Endometrial microvascular endothelial cells (primary cell): ENCODE measurements around the gene SLC9A9. TPM values are rescaled to one million over a fixed set of nuclear protein-coding genes. Genes with fewer than 3 reads are reported as not detected.

Source experiments
- in situ Hi-C: cut with HindIII; loops from 2 replicates; pipeline ENCODE4 v1.10.0; 2017; ENCODE audit warnings: low sequenced_read_pairs, low pct_unique_long_range_greater_than_20kb; ENCODE audit errors: inconsistent ontology term
- total RNA-seq: library from RNA; depleted of rRNA; stranded (reverse); fragments of >200 nt; gene quantifications from one replicate; pipeline ENCODE4 v1.2.3, GENCODE V29; 2015; ENCODE audit errors: inconsistent ontology term

Gene SLC9A9
- total RNA-seq, 1 donor from 2014 or later: 2.3 TPM

GRCh38 chr3:143510601-143511000 is 337.7 kb downstream of the SLC9A9 start:
- in situ Hi-C loops: no loop called here

- in situ Hi-C loops: no loop called here
These were observed 340.3 kb downstream of the SLC9A9 start for GRCh38 chr3:143507735-143508580.

- in situ Hi-C loops: no loop called here
These were observed 342.1 kb downstream of the SLC9A9 start for GRCh38 chr3:143506190-143506589.

- in situ Hi-C loops: no loop called here
These were observed 344.9 kb downstream of the SLC9A9 start for GRCh38 chr3:143503325-143503885.

GRCh38 chr3:143502081-143502480 is 346.2 kb downstream of the SLC9A9 start:
- in situ Hi-C loops: no loop called here

GRCh38 chr3:143497382-143497781 is 350.9 kb downstream of the SLC9A9 start:
- in situ Hi-C loops: no loop called here

GRCh38 chr3:143496191-143496590 is 352.1 kb downstream of the SLC9A9 start:
- in situ Hi-C loops: no loop called here

- in situ Hi-C loops: no loop called here
These were observed 352.7 kb downstream of the SLC9A9 start for GRCh38 chr3:143495527-143495926.

- in situ Hi-C loops: no loop called here
These were observed 361.7 kb downstream of the SLC9A9 start for GRCh38 chr3:143486611-143487010.

GRCh38 chr3:143484846-143485512 is 363.3 kb downstream of the SLC9A9 start:
- in situ Hi-C loops: no loop called here

GRCh38 chr3:143483214-143483613 is 365.1 kb downstream of the SLC9A9 start:
- in situ Hi-C loops: no loop called here

- in situ Hi-C loops: no loop called here
These were observed 365.9 kb downstream of the SLC9A9 start for GRCh38 chr3:143482106-143483088.

- in situ Hi-C loops: no loop called here
These were observed 367.9 kb downstream of the SLC9A9 start for GRCh38 chr3:143480344-143480743.

- in situ Hi-C loops: no loop called here
These were observed 368.5 kb downstream of the SLC9A9 start for GRCh38 chr3:143479727-143480126.

- in situ Hi-C loops: no loop called here
These were observed 370.1 kb downstream of the SLC9A9 start for GRCh38 chr3:143478115-143478693.

- in situ Hi-C loops: no loop called here
These were observed 371.2 kb downstream of the SLC9A9 start for GRCh38 chr3:143476965-143477640.

- in situ Hi-C loops: no loop called here
These were observed 372.3 kb downstream of the SLC9A9 start for GRCh38 chr3:143475981-143476380.
